Adrenal gland (tissue), 12 donors: ENCODE results near the gene DPP6. TPM values are rescaled to one million over a fixed set of nuclear protein-coding genes. Genes with fewer than 3 reads are reported as not detected.

ENCODE experiments used
- DNase-seq, 7 donors: peaks; one replicate each; pipeline ENCODE4 v3.0.0-alpha.2; 2019 to 2020
- H3K27ac ChIP-seq, 5 donors: fragments of 200-600 bp; sonication (generic) in 4 of 5; 1 replicate in 3 of 5; 2 replicates in 2 of 5; pipeline versions ENCODE4 v1.5.1 to v1.8.0; 2016 to 2020; ENCODE audit warnings: mild to moderate bottlenecking in 1 of 5
- H3K27me3 ChIP-seq: fragments of 200-600 bp; 2 replicates; pipeline ENCODE4 v1.8.0; 2021
- H3K36me3 ChIP-seq, 2 donors: fragments of 200-600 bp; replicated peaks in 1 of 2; 1 replicate in 1 of 2; 2 replicates in 1 of 2; pipeline versions ENCODE4 v1.5.1 to v1.8.0; 2018 to 2022
- H3K4me1 ChIP-seq, 2 donors: fragments of 200-600 bp; replicated peaks in 1 of 2; 1 replicate in 1 of 2; 2 replicates in 1 of 2; pipeline versions ENCODE4 v1.5.1 to v1.8.0; 2018 to 2021
- H3K4me3 ChIP-seq, 4 donors: fragments of 200-600 bp; sonication (generic) in 3 of 4; one replicate each; pipeline ENCODE4 v1.5.1; 2016 to 2018
- H3K9me3 ChIP-seq, 3 donors: fragments of 200-600 bp; sonication (generic) in 1 of 3; replicated peaks in 1 of 3; 1 replicate in 2 of 3; 2 replicates in 1 of 3; pipeline versions ENCODE4 v1.5.1 to v1.8.0; 2016 to 2021
- POLR2A ChIP-seq, 2 donors: fragments of 450-650 bp; IDR thresholded peaks; one replicate each; pipeline ENCODE4 v1.6.1; 2017; ENCODE audit warnings: antibody characterized with exemption in 2 of 2, mild to moderate bottlenecking in 2 of 2, moderate library complexity in 1 of 2
- WGBS, 4 donors: extraction: QIAGEN DNeasy Blood & Tissue Kit in 2 of 4; methylation state at CpG; one replicate each; pipeline versions ENCODE4 v1.1.5 to v1.1.7; 2013 to 2017; 5-methylcytosine and 5-hydroxymethylcytosine counted together
- intact Hi-C, 2 donors: fragments of 100-400 bp; cut with DNase I; formaldehyde crosslinking; loops; one replicate each; pipeline versions ENCODE4 v1.14.1 to v1.15.0; 2022 to 2023
- polyA plus RNA-seq, 3 donors: library from polyadenylated mRNA; stranded (reverse); fragments of 200-250 nt in 2 of 3; fragments of 350-450 nt in 1 of 3; fragmentation: Illumina TruSeq in 1 of 3; extraction: RNeasy Lipid Tissue Mini Kit (QIAGEN cat#74804) in 1 of 3; gene quantifications; one replicate each; pipeline ENCODE4 v1.2.3, GENCODE V29; 2013 to 2014
- total RNA-seq, 9 donors: library from RNA; depleted of rRNA in 4 of 9; stranded (reverse); fragments of >200 nt in 4 of 9; fragments of 120-200 nt in 1 of 9; fragmentation: NEBNext Ultra II Directional in 1 of 9; extraction: Animal tissue kit (Norgen Biotek cat#: 25700) in 1 of 9; gene quantifications; one replicate each; pipeline versions ENCODE4 v1.1.0 to v1.2.4, GENCODE V29; 2013 to 2023
- TF ChIP-seq, protein P1 (sequence below), 6 experiments: fragments of 450-650 bp in 4 of 6; fragments of 200-600 bp in 2 of 6; sonication (generic) in 1 of 6; IDR thresholded peaks; 1 replicate in 5 of 6; 2 replicates in 1 of 6; pipeline versions ENCODE4 v1.5.1 to v1.8.0; 2016 to 2021; ENCODE audit warnings: antibody characterized with exemption in 6 of 6, mild to moderate bottlenecking in 2 of 6, moderate library complexity in 1 of 6
- donor health status: healthy with polysubstance abuse.
- donor health status: Bipolar disorder and iron deficiency.
- donor health status: DM: yes; HTN: yes; CAD: no.
- donor health status: DM: no; HTN: no; CAD: no.
- donor health status: DM: no; HTN: no; CAD: no.
- donor health status: DM: yes; HTN: yes; CAD: no.

The DPP6 gene
- total and polyA plus RNA-seq, 12 donors: 0.39 to 13.1 (median 5.1) TPM

- TF ChIP-seq, protein P1, sequence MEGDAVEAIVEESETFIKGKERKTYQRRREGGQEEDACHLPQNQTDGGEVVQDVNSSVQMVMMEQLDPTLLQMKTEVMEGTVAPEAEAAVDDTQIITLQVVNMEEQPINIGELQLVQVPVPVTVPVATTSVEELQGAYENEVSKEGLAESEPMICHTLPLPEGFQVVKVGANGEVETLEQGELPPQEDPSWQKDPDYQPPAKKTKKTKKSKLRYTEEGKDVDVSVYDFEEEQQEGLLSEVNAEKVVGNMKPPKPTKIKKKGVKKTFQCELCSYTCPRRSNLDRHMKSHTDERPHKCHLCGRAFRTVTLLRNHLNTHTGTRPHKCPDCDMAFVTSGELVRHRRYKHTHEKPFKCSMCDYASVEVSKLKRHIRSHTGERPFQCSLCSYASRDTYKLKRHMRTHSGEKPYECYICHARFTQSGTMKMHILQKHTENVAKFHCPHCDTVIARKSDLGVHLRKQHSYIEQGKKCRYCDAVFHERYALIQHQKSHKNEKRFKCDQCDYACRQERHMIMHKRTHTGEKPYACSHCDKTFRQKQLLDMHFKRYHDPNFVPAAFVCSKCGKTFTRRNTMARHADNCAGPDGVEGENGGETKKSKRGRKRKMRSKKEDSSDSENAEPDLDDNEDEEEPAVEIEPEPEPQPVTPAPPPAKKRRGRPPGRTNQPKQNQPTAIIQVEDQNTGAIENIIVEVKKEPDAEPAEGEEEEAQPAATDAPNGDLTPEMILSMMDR (IDR thresholded peaks at IDR 0.05): no peak
- TF ChIP-seq POLR2A (IDR thresholded peaks at IDR 0.05): no peak
- WGBS, 4 donors: 72 to 80% (median 77%) methylated on average over 17 to 18 of the region's 18 CpGs
- intact Hi-C loops: no loop called here
Measured at GRCh38 chr7:154783281-154783909, 731.2 kb downstream of the DPP6 start.

GRCh38 chr7:154785898-154786297 is 733.7 kb downstream of the DPP6 start:
- no peak for DNase-seq
- Histone ChIP-seq H3K4me3 (no peak overlapping the region), H3K27ac (no peak overlapping the region), H3K36me3 (no peaks in the 10 kb centered on the region), H3K27me3 (no peaks in the 10 kb centered on the region), H3K9me3 (no peaks in the 10 kb centered on the region), H3K4me1 (no peaks in the 10 kb centered on the region)
- WGBS, 4 donors: 39 to 77% (median 54%) methylated on average over 2 of the region's 2 CpGs
- intact Hi-C loops: no loop called here
- TF ChIP-seq POLR2A (IDR thresholded peaks at IDR 0.05): no peak
- TF ChIP-seq, protein P1 (IDR thresholded peaks at IDR 0.05): no peak

More at GRCh38 chr7:154783281-154783909, 731.2 kb downstream of the DPP6 start:
- Histone ChIP-seq H3K9me3 (no peaks in the 10 kb centered on the region), H3K27ac (no peak overlapping the region), H3K27me3 (no peaks in the 10 kb centered on the region), H3K4me1 (no peaks in the 10 kb centered on the region), H3K36me3 (no peaks in the 10 kb centered on the region), H3K4me3 (no peak overlapping the region)
- no peak for DNase-seq

- Histone ChIP-seq H3K4me1 (no peaks in the 10 kb centered on the region), H3K9me3 (no peaks in the 10 kb centered on the region), H3K27me3 (no peaks in the 10 kb centered on the region), H3K27ac (no peak overlapping the region), H3K36me3 (no peaks in the 10 kb centered on the region), H3K4me3 (no peak overlapping the region)
- WGBS, 4 donors: 55 to 63% (median 60%) methylated on average over 6 of the region's 6 CpGs
- DNase-seq: peak in 2 of 7 donors; percentile 8 to 73
- intact Hi-C loops: no loop called here
- TF ChIP-seq, protein P1 (IDR thresholded peaks at IDR 0.05): peak in 3 of 6 experiments; percentile 16 to 30 (median 17)
- no peak for TF ChIP-seq POLR2A (IDR thresholded peaks at IDR 0.05)
Measured at GRCh38 chr7:154789404-154789803, 737.2 kb downstream of the DPP6 start.

DNA sequence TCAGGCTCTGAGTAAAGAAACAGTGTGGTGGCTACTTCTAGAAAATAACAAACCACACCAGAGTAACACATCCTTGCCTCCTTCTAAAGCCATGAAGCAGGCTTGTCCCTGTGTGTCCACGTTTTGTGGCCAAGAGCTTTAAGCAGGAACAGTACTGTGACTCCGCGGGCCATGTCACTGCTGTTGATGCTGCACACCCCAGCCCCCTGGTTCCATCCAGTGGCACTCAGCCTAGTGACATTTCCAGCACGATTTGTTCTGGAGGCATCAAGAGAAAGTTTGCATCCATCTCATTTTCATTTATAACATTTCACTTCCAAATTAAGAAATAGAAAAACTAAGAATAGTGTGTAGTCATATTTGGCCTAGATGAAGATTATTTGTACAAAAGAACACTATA is 739.4 kb downstream of the DPP6 start:
- Histone ChIP-seq H3K27me3 (no peaks in the 10 kb centered on the region), H3K4me3 (no peak overlapping the region), H3K9me3 (no peaks in the 10 kb centered on the region), H3K36me3 (no peaks in the 10 kb centered on the region), H3K4me1 (no peaks in the 10 kb centered on the region), H3K27ac (no peak overlapping the region)
- no peak for DNase-seq
- WGBS, 4 donors: 69 to 82% (median 80%) methylated on average over 4 of the region's 4 CpGs
- intact Hi-C loops: no loop called here
- no peak for TF ChIP-seq POLR2A (IDR thresholded peaks at IDR 0.05)
- TF ChIP-seq, protein P1 (IDR thresholded peaks at IDR 0.05): no peak
